K562 (cell line): Measurements from ENCODE around the gene EML2. TPM values are rescaled to one million over a fixed set of nuclear protein-coding genes. Genes with fewer than 3 reads are reported as not detected.

Source experiments
- ATAC-seq: fragments of 200-7000 bp; cut with Tn5 transposase; 3 replicates; pipeline ENCODE4 v1.9.1; 2020; ENCODE audit warnings: moderate library complexity
- BruUV-seq: library from RNA; stranded (reverse); fragments of 400-500 nt; replicated peaks from 2 replicates; lab custom pipeline; 2021; lab: Mats Ljungman, UMichigan
- CTCF ChIA-PET: fragments of 300-600 bp; formaldehyde crosslinking; extraction: SDS; loops from one replicate; lab custom pipeline; 2021; ENCODE audit warnings: low intra/inter-chr PET ratio; lab: Yijun Ruan, JAX
- POLR2A ChIA-PET: fragments of 300-600, 350-650 bp; sonication (Branson Sonifier 250); formaldehyde crosslinking; extraction: SDS; loops from one replicate; lab custom pipeline; 2021; ENCODE audit warnings: antibody characterized with exemption, inconsistent platforms; lab: Yijun Ruan, JAX
- DNase-seq, 4 experiments: peaks; one replicate each; pipeline versions ENCODE4 v3.0.0 to v3.0.0-alpha.2; 2011 to 2018; ENCODE audit warnings: low spot score in 3 of 4, mixed read lengths in 3 of 4; ENCODE audit errors: extremely low read depth in 1 of 4
- FAIRE-seq: peaks from 2 replicates; lab custom pipeline; 2011; peaks lifted over from hg19 to GRCh38; lab: Jason Lieb, UNC
- H2AFZ ChIP-seq: 2 replicates; pipeline ENCODE4 v1.6.0; 2011; ENCODE audit warnings: low read depth, low read length, control low read depth, inconsistent platforms
- H3K27ac ChIP-seq: fragments of 200-600 bp; 3 replicates; pipeline ENCODE4 v1.8.0; 2011; ENCODE audit warnings: low read depth, mild to moderate bottlenecking, control low read depth, inconsistent platforms, low read length, moderate library complexity, mixed read lengths; ENCODE audit errors: extremely low read depth
- H3K27me3 ChIP-seq, 2 experiments: fragments of 300-600 bp in 1 of 2; 2 replicates in 1 of 2; 3 replicates in 1 of 2; pipeline versions ENCODE4 v1.6.0 to v1.8.0; 2011; ENCODE audit warnings: inconsistent platforms in 2 of 2, low read length in 2 of 2, mild to moderate bottlenecking in 1 of 2, mixed read lengths in 1 of 2, moderate library complexity in 1 of 2; ENCODE audit not compliant: control insufficient read depth in 2 of 2, insufficient read depth in 2 of 2
- H3K36me3 ChIP-seq: fragments of 300-600 bp; 3 replicates; pipeline ENCODE4 v1.8.0; 2011; ENCODE audit warnings: mild to moderate bottlenecking, low read length, inconsistent platforms; ENCODE audit not compliant: control insufficient read depth, insufficient read depth
- H3K4me1 ChIP-seq, 2 experiments: fragments of 200-600 bp in 1 of 2; replicated peaks in 1 of 2; 2 replicates in 1 of 2; 3 replicates in 1 of 2; pipeline versions ENCODE4 v1.5.1 to v1.8.0; 2011; ENCODE audit warnings: inconsistent platforms in 2 of 2, low read length in 2 of 2, mild to moderate bottlenecking in 1 of 2, mixed read lengths in 1 of 2, moderate library complexity in 1 of 2; ENCODE audit not compliant: control insufficient read depth in 2 of 2, insufficient read depth in 2 of 2
- H3K4me2 ChIP-seq: 2 replicates; pipeline ENCODE4 v1.6.1; 2011; ENCODE audit warnings: low read length, control low read depth, inconsistent platforms, mixed read lengths; ENCODE audit not compliant: insufficient read depth
- H3K4me3 ChIP-seq: fragments of 200-600 bp; sonication (generic), shearing (Covaris generic); 2 replicates; pipeline ENCODE4 v1.5.1; 2016; ENCODE audit warnings: control low read depth, inconsistent platforms
- H3K79me2 ChIP-seq: fragments of 200-600 bp; 3 replicates; pipeline ENCODE4 v1.8.0; 2011; ENCODE audit warnings: low read length, inconsistent platforms; ENCODE audit not compliant: control insufficient read depth, insufficient read depth
- H3K9ac ChIP-seq, 2 experiments: 2 replicates each; pipeline versions ENCODE4 v1.6.0 to v1.6.1; 2011; ENCODE audit warnings: low read depth in 2 of 2, low read length in 2 of 2, control low read depth in 1 of 2, inconsistent platforms in 1 of 2, mild to moderate bottlenecking in 1 of 2, mixed read lengths in 1 of 2; ENCODE audit not compliant: insufficient read depth in 1 of 2
- H3K9me1 ChIP-seq: one replicate; pipeline ENCODE4 v1.6.0; 2011; ENCODE audit warnings: inconsistent platforms, mild to moderate bottlenecking, low read length, moderate library complexity; ENCODE audit not compliant: control insufficient read depth, insufficient read depth
- H3K9me3 ChIP-seq: replicated peaks from 2 replicates; pipeline ENCODE4 v1.5.1; 2011; ENCODE audit warnings: low read depth, low read length, inconsistent platforms; ENCODE audit not compliant: control insufficient read depth, insufficient read depth
- H4K20me1 ChIP-seq: replicated peaks from 2 replicates; pipeline ENCODE4 v1.6.1; 2011; ENCODE audit warnings: low read length, inconsistent platforms, mixed read lengths; ENCODE audit not compliant: control insufficient read depth, insufficient read depth
- RFX5 ChIP-seq: IDR thresholded peaks from 2 replicates; pipeline ENCODE4 v1.6.1; 2011; ENCODE audit warnings: low read depth, mild to moderate bottlenecking, improper control_type of control experiment, low read length
- XRCC4 ChIP-seq: IDR thresholded peaks from one replicate; pipeline ENCODE4 v1.6.1; 2011; ENCODE audit not compliant: insufficient read depth, insufficient read length; ENCODE audit errors: extremely low read depth
- ZKSCAN8 ChIP-seq: fragments of 200-800 bp; sonication (Bioruptor generic); IDR thresholded peaks from 2 replicates; pipeline ENCODE4 v1.6.1; 2016; ENCODE audit warnings: missing genetic modification characterization, missing compliant biosample characterization
- WGBS: fragments of 100-300 bp; shearing (Covaris generic); methylation state at CpG from one replicate; pipeline ENCODE4 v1.1.6; 2016; ENCODE audit warnings: low coverage, mixed read lengths; ENCODE audit not compliant: insufficient coverage; ENCODE audit errors: missing lambda C conversion rate; 5-methylcytosine and 5-hydroxymethylcytosine counted together
- in situ Hi-C: fragments of 300-500 bp; cut with MboI; formaldehyde crosslinking; loops from 4 replicates; pipeline ENCODE4 v1.15.0; 2018; ENCODE audit warnings: inconsistent platforms, mixed read lengths
- intact Hi-C: fragments of 100-400 bp; cut with micrococcal nuclease; formaldehyde crosslinking; loops from 2 replicates; pipeline ENCODE4 v1.14.2; 2022
- polyA plus RNA-seq, 8 experiments: library from polyadenylated mRNA; depleted of rRNA in 4 of 8; stranded (reverse) in 5 of 8; unstranded in 3 of 8; fragments of >200 nt; fragmentation: Nextera tagmentation in 2 of 8; fragmentation: Illumina TruSeq in 1 of 8; extraction: Ambion mirVana in 2 of 8; extraction: Trizol in 1 of 8; gene quantifications; 2 replicates each; pipeline versions ENCODE4 v1.2.1 to v1.2.3, GENCODE V29; 2011 to 2014; ENCODE audit warnings: inconsistent platforms in 1 of 8, missing spikeins in 1 of 8
- total RNA-seq, 7 experiments: library from RNA; depleted of rRNA in 6 of 7; stranded (reverse); fragments of >200 nt in 6 of 7; fragmentation: Illumina TruSeq in 2 of 7; extraction: Trizol in 2 of 7; gene quantifications; 2 replicates each; pipeline versions ENCODE4 v1.2.1 to v1.2.3, GENCODE V29; 2011 to 2021; ENCODE audit warnings: low replicate concordance in 1 of 7
- TF ChIP-seq, protein P1 (sequence below): fragments of 450-650 bp; conservative IDR thresholded peaks from 2 replicates; pipeline ENCODE4 v1.6.1; 2016; ENCODE audit warnings: missing genetic modification characterization, low read depth, mild to moderate bottlenecking, missing compliant biosample characterization, moderate library complexity

Gene EML2
- total and polyA plus RNA-seq, 9 of the 15 experiments (the other 6 are each of a cell fraction or from before 2014, with no cell fraction given): 2.6 to 69.6 (median 24.8) TPM

DNA sequence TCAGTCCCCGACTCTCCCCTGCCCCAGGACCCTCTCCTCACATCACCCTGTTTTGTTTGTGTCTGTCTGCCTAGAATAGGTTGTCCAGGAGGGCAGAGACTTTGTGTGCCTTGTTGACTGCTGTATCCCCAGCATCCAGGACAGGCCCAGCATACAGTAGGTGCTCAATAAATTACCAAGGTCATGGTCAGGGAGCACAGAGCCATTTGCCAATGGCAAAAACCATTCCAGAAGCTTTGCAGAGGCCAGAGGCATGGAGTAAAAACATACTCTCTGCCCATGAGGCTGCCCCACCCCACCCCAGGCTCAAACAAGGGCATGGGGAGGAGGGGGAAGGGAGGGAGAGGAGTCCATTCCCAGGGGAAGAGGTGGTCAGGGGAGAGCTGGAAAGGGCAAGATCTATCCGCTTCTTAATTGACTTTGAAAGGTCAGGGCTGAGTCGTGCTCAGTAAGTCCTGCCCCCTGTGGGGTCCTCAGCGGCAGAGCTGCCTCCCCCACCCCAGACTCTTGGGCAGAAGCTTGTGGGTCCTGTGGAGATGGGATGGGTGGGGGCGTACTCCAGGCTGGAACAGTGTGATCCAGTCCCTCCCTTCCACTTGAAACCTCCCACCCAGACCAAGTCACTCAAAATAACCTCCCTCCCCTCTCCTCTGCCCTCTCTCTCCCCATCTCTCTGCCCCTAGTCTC lies 41.6 kb downstream of the EML2 start:
- H3K4me3 ChIP-seq: no peak overlapping the region
- TF ChIP-seq, protein P1, sequence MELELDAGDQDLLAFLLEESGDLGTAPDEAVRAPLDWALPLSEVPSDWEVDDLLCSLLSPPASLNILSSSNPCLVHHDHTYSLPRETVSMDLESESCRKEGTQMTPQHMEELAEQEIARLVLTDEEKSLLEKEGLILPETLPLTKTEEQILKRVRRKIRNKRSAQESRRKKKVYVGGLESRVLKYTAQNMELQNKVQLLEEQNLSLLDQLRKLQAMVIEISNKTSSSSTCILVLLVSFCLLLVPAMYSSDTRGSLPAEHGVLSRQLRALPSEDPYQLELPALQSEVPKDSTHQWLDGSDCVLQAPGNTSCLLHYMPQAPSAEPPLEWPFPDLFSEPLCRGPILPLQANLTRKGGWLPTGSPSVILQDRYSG (tag): no peak
- TF ChIP-seq RFX5 (no peak), XRCC4 (no peak), ZKSCAN8 (CRISPR knock-in tag) (peak; percentile 77; the same call in 1 of the 2 replicates)
- TF ChIP-seq, all 486 proteins: peak for 1
- ChIA-PET POLR2A (interaction anchor here (0.6 kb wide), 1 partner anchor 40 kb away, joined by 3 read pairs; no protein-coding TSS in a partner anchor), CTCF (no interaction called here)
- DNase-seq: no peak
- peaks cover 3 to 15% of the 10 kb centered on the region in 2 experiments; a peak in 3 of 5 replicates for H3K4me1 ChIP-seq
- H4K20me1 ChIP-seq: 0 out of 2 replicates have a peak, but pooled peaks cover 3% of the 10 kb centered on the region
- in situ Hi-C loops (loop anchor here (5.0 kb wide), 1 partner anchor 85 kb away; no protein-coding TSS in a partner anchor), intact Hi-C loops (no loop called here)
- no peak for FAIRE-seq
- no TSS peak for BruUV-seq
- no peaks in the 10 kb centered on the region for H3K9me1 ChIP-seq
- ATAC-seq: no peak
- H3K9me3 ChIP-seq: no peaks in the 10 kb centered on the region
- no peaks in the 10 kb centered on the region for H3K79me2 ChIP-seq
- H3K9ac ChIP-seq: no peak overlapping the region; a peak in 1 of 4 replicates
- no peak overlapping the region for H3K27ac ChIP-seq
- H3K36me3 ChIP-seq: no peaks in the 10 kb centered on the region
- H3K27me3 ChIP-seq: peaks cover 40 to 52% of the 10 kb centered on the region in 2 experiments
- no peak overlapping the region for H3K4me2 ChIP-seq
- no peak overlapping the region for H2AFZ ChIP-seq
- 10% methylated on average over 4 of the region's 5 CpGs for WGBS
